Adrenal gland (tissue), 12 donors: ENCODE results near the gene RNF148. TPM values are rescaled to one million over a fixed set of nuclear protein-coding genes. Genes with fewer than 3 reads are reported as not detected.

Experiments used
- DNase-seq, 7 donors: peaks; one replicate each; pipeline ENCODE4 v3.0.0-alpha.2; 2019 to 2020
- H3K27ac ChIP-seq, 5 donors: fragments of 200-600 bp; sonication (generic) in 4 of 5; 1 replicate in 3 of 5; 2 replicates in 2 of 5; pipeline versions ENCODE4 v1.5.1 to v1.8.0; 2016 to 2020; ENCODE audit warnings: mild to moderate bottlenecking in 1 of 5
- H3K27me3 ChIP-seq: fragments of 200-600 bp; 2 replicates; pipeline ENCODE4 v1.8.0; 2021
- H3K36me3 ChIP-seq, 2 donors: fragments of 200-600 bp; replicated peaks in 1 of 2; 1 replicate in 1 of 2; 2 replicates in 1 of 2; pipeline versions ENCODE4 v1.5.1 to v1.8.0; 2018 to 2022
- H3K4me1 ChIP-seq, 2 donors: fragments of 200-600 bp; replicated peaks in 1 of 2; 1 replicate in 1 of 2; 2 replicates in 1 of 2; pipeline versions ENCODE4 v1.5.1 to v1.8.0; 2018 to 2021
- H3K4me3 ChIP-seq, 4 donors: fragments of 200-600 bp; sonication (generic) in 3 of 4; one replicate each; pipeline ENCODE4 v1.5.1; 2016 to 2018
- H3K9me3 ChIP-seq, 3 donors: fragments of 200-600 bp; sonication (generic) in 1 of 3; replicated peaks in 1 of 3; 1 replicate in 2 of 3; 2 replicates in 1 of 3; pipeline versions ENCODE4 v1.5.1 to v1.8.0; 2016 to 2021
- POLR2A ChIP-seq, 2 donors: fragments of 450-650 bp; IDR thresholded peaks; one replicate each; pipeline ENCODE4 v1.6.1; 2017; ENCODE audit warnings: antibody characterized with exemption in 2 of 2, mild to moderate bottlenecking in 2 of 2, moderate library complexity in 1 of 2
- WGBS, 4 donors: extraction: QIAGEN DNeasy Blood & Tissue Kit in 2 of 4; methylation state at CpG; one replicate each; pipeline versions ENCODE4 v1.1.5 to v1.1.7; 2013 to 2017; 5-methylcytosine and 5-hydroxymethylcytosine counted together
- intact Hi-C, 2 donors: fragments of 100-400 bp; cut with DNase I; formaldehyde crosslinking; loops; one replicate each; pipeline versions ENCODE4 v1.14.1 to v1.15.0; 2022 to 2023
- polyA plus RNA-seq, 3 donors: library from polyadenylated mRNA; stranded (reverse); fragments of 200-250 nt in 2 of 3; fragments of 350-450 nt in 1 of 3; fragmentation: Illumina TruSeq in 1 of 3; extraction: RNeasy Lipid Tissue Mini Kit (QIAGEN cat#74804) in 1 of 3; gene quantifications; one replicate each; pipeline ENCODE4 v1.2.3, GENCODE V29; 2013 to 2014
- total RNA-seq, 9 donors: library from RNA; depleted of rRNA in 4 of 9; stranded (reverse); fragments of >200 nt in 4 of 9; fragments of 120-200 nt in 1 of 9; fragmentation: NEBNext Ultra II Directional in 1 of 9; extraction: Animal tissue kit (Norgen Biotek cat#: 25700) in 1 of 9; gene quantifications; one replicate each; pipeline versions ENCODE4 v1.1.0 to v1.2.4, GENCODE V29; 2013 to 2023
- TF ChIP-seq, protein P1 (sequence below), 6 experiments: fragments of 450-650 bp in 4 of 6; fragments of 200-600 bp in 2 of 6; sonication (generic) in 1 of 6; IDR thresholded peaks; 1 replicate in 5 of 6; 2 replicates in 1 of 6; pipeline versions ENCODE4 v1.5.1 to v1.8.0; 2016 to 2021; ENCODE audit warnings: antibody characterized with exemption in 6 of 6, mild to moderate bottlenecking in 2 of 6, moderate library complexity in 1 of 6
- donor health status: healthy with polysubstance abuse.
- donor health status: Bipolar disorder and iron deficiency.
- donor health status: DM: yes; HTN: yes; CAD: no.
- donor health status: DM: no; HTN: no; CAD: no.
- donor health status: DM: no; HTN: no; CAD: no.
- donor health status: DM: yes; HTN: yes; CAD: no.

Gene RNF148
- total and polyA plus RNA-seq, 12 donors, result 0.20 to 5.0 (median 0.76) TPM; not detected in 1

- no peak overlapping the region for H3K4me3 ChIP-seq
- H3K36me3 ChIP-seq, result no peaks in the 10 kb centered on the region
- no peak for DNase-seq
- intact Hi-C loops, result no loop called here
- TF ChIP-seq POLR2A (IDR thresholded peaks at IDR 0.05), result no peak
- TF ChIP-seq, protein P1, sequence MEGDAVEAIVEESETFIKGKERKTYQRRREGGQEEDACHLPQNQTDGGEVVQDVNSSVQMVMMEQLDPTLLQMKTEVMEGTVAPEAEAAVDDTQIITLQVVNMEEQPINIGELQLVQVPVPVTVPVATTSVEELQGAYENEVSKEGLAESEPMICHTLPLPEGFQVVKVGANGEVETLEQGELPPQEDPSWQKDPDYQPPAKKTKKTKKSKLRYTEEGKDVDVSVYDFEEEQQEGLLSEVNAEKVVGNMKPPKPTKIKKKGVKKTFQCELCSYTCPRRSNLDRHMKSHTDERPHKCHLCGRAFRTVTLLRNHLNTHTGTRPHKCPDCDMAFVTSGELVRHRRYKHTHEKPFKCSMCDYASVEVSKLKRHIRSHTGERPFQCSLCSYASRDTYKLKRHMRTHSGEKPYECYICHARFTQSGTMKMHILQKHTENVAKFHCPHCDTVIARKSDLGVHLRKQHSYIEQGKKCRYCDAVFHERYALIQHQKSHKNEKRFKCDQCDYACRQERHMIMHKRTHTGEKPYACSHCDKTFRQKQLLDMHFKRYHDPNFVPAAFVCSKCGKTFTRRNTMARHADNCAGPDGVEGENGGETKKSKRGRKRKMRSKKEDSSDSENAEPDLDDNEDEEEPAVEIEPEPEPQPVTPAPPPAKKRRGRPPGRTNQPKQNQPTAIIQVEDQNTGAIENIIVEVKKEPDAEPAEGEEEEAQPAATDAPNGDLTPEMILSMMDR (IDR thresholded peaks at IDR 0.05), result no peak
- no peaks in the 10 kb centered on the region for H3K4me1 ChIP-seq
- H3K27ac ChIP-seq, result no peak overlapping the region
- no peaks in the 10 kb centered on the region for H3K27me3 ChIP-seq
- 93 to 95% (median 95%) methylated on average over 6 of the region's 6 CpGs for WGBS, 4 donors
- H3K9me3 ChIP-seq, result peaks cover 0 to 9% (median 0%) of the 10 kb centered on the region in 3 donors
Measured at GRCh38 chr7:122717356-122718089, 14.8 kb upstream of the RNF148 start.

GRCh38 chr7:122715183-122715582 is 12.5 kb upstream of the RNF148 start:
- 91 to 98% (median 95%) methylated on average over 3 of the region's 3 CpGs for WGBS, 4 donors
- TF ChIP-seq POLR2A (IDR thresholded peaks at IDR 0.05), result no peak
- TF ChIP-seq, protein P1 (IDR thresholded peaks at IDR 0.05), result no peak
- intact Hi-C loops, result no loop called here
- Histone ChIP-seq H3K9me3 (peaks cover 0 to 9% (median 0%) of the 10 kb centered on the region in 3 donors), H3K4me1 (no peaks in the 10 kb centered on the region), H3K36me3 (no peaks in the 10 kb centered on the region), H3K27ac (no peak overlapping the region), H3K27me3 (no peaks in the 10 kb centered on the region), H3K4me3 (no peak overlapping the region)
- DNase-seq, result no peak

DNA sequence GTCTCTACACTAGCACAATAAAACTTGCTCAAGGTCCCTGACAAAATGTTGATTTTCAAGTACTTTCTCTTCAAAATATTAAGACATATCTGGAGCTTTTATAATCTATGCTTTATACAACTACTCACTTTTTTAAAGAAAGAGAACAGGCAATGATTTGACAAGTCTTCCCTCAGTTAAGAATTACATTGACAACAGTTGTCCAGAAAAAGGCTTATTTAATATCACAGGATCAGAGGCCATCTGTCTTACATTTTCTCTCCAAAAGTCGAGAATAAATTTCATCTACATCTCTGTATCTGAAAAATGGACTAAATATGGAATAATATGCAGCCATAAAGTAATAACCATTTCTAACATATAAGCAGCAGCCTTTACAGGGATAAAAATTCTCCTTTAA is 8.2 kb upstream of the RNF148 start:
- intact Hi-C loops, result no loop called here
- DNase-seq, result no peak
- Histone ChIP-seq H3K27me3 (no peaks in the 10 kb centered on the region), H3K9me3 (peaks cover 0 to 9% (median 0%) of the 10 kb centered on the region in 3 donors), H3K4me1 (no peaks in the 10 kb centered on the region), H3K4me3 (no peak overlapping the region), H3K36me3 (no peaks in the 10 kb centered on the region), H3K27ac (no peak overlapping the region)
- TF ChIP-seq, protein P1 (IDR thresholded peaks at IDR 0.05), result no peak
- no peak for TF ChIP-seq POLR2A (IDR thresholded peaks at IDR 0.05)
- WGBS, 4 donors, result 47 to 59% (median 50%) methylated on average over 1 of the region's 1 CpG

DNA sequence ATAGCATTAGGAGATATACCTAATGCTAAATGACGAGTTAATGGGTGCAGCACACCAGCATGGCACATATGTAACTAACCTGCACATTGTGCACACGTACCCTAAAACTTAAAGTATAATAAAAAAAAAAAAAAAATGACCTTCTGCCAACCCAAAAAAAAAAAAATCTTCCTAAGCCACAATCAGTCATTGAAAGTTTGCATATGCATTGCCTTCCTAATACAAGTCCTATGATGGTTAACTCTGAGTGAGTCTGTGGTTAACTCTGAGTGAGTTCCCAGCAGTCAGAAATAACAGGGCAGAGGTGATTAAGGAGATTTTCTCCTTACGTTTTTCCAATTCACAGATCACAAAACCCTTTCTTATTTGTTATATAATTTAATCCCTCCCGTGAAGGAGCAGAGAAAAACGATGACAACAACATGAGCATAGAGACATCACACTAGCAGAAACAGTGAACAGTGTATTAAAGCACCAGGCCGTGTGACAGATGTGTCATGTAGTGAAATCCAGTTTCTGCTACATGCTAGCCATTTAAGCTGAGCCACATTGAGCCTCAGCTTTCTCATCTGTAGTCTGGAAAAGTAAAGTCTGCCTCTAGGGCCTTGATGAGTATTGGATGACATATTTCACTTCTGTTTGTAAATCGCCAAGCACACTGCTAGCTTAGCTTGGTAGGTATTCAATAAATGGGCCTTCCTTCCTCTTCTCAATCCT is 7.4 kb upstream of the RNF148 start:
- H3K27me3 ChIP-seq, result no peaks in the 10 kb centered on the region
- no peak for DNase-seq
- no peaks in the 10 kb centered on the region for H3K36me3 ChIP-seq
- TF ChIP-seq, protein P1 (IDR thresholded peaks at IDR 0.05), result no peak
- TF ChIP-seq POLR2A (IDR thresholded peaks at IDR 0.05), result no peak
- WGBS, 4 donors, result 81 to 89% (median 86%) methylated on average over 7 of the region's 7 CpGs
- H3K9me3 ChIP-seq, result peaks cover 0 to 9% (median 0%) of the 10 kb centered on the region in 3 donors
- no peak overlapping the region for H3K4me3 ChIP-seq
- no peak overlapping the region for H3K27ac ChIP-seq
- intact Hi-C loops, result no loop called here
- H3K4me1 ChIP-seq, result no peaks in the 10 kb centered on the region
